GM19467 (cell line): ENCODE measurements around the gene ICAM2.
"Not testable (repeated sequence)": the region's sequence is repeated elsewhere in the genome, so short reads cannot be mapped to it uniquely, and the experiment has no call there.

ENCODE experiments used
- ATAC-seq: cut with Tn5 transposase; IDR thresholded peaks from one replicate; pipeline ENCODE4 v1.9.1; 2021; ENCODE audit warnings: mild to moderate bottlenecking, moderate library complexity; ENCODE audit not compliant: unreplicated experiment

The ICAM2 gene

DNA sequence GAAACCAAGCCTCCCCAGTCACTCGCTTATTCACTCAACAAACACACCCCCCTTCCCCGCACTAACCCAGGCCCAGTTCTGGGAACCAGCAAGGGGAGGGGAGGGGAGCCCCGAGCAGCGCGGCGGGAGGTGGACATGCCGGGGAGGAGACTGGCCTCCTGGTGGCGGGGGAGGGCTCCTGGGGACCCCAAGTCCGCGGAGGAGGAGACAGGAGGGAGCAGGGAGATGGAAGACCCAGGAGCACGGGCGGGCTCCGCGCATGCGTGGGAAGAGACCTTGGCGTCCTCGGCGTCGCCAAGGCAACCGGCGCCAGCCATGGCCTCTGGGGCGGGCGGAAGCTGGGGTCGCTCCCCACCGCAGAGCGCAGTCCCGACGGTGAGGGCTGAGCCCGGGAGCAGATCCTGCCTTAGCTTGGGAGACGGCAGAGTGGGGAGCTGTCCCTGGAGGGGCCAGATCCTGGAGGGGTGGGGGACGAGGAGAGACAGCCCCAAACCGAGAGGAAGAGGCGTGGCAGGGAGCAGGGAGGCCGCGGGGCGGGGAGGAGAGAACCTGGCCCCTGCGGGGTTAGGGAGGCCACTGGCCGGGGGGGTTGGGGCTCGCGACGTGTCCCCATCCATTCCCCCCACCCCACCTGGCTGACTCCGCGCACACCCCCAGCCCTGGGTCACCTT, 22.2 kb downstream of the ICAM2 start, which contains the start of gene PRR29:
PRR29 (plus strand) TSS at position 302 of the 671 bp plus-strand sequence; CDS start at position 316, 14 bp downstream.
- no peak for ATAC-seq

DNA sequence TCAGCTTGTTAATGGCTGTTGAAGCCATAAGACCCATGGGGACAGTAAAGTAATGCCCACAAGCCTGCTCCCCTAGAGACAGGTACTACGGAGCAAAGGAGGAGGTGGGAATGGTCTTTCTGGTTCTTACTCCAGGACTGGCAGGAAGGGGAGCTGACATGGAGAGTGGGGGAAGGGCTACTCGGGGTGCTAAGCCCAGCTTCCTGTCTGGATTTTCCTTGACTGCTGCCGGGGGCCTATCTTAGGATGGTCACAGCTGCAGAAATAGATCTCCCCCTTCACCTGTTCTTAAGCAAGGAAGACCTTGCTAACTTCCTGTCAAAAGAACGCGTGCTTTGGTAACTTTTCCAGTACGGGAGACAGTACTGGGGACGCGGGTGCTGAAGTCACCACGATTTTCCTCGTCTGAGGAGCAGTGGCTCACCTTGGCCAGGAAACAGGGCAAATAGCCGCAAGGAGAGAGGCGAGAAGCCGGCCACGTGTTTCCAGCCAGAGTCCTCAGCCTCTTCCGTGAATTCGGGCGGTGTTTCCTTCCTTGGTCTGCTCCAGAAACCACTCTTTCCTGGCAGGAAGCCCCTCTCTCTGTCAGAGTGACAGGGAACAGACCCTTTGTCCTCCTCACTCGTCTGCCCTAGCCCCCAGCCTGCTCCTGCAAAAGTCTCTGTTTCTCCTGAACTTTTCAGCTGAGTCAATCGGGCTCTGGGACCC, 22.9 kb downstream of the ICAM2 start:
- no peak for ATAC-seq

DNA sequence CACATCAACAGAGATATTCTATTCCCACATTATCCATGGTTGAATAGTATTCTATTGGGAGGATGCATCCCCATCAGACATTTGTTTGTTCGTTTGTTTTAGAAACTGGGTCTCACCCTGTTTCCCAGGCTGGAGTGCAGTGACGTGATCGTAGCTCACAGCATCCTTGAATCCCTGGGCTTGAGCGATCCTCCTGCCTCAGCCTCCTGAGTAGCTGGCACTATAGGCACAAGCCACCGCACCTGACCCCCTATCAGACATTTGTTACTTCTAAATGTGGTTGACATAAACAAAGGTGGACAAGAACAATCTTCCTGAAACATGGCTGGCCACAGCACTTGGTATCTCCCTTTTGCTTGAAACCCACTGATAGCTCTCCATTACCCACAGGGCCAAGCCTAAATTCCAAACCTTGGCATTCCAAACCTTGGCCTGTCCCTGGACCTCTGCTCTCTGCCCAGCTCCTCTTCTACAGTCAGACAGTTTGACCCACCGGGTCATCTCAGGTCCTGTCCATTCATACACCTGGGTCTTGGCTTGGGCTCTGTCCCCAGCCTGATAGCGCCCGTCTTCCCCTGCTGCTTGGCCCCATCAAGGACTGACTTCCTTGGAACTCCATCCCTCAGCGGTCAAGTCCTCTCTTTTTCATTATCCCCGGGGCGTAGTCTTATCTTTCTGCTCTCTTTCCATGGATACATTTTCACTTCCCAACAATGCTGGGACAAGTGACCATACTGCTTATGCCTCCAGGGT, 23.8 kb downstream of the ICAM2 start:
- no peak for ATAC-seq

DNA sequence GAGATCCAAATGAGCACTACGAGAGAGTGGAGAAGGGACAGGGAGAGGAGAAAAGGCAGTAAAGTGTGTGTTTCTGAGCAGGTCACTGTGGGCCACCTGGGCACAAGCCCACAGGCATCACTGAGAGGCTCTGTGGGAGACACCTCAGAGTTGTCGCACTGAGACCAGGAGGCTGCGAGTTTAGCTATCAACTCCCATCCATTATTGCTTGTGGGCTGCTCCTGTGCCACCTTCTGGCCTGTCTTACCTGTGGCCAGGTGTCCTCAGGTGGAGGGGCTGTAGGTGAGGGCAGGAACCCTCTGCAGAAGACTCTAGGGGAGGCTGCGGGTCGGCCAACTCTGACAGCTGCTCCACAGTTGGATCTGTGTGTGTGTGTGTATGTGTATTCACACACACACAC, 24.8 kb downstream of the ICAM2 start:
- no peak for ATAC-seq

DNA sequence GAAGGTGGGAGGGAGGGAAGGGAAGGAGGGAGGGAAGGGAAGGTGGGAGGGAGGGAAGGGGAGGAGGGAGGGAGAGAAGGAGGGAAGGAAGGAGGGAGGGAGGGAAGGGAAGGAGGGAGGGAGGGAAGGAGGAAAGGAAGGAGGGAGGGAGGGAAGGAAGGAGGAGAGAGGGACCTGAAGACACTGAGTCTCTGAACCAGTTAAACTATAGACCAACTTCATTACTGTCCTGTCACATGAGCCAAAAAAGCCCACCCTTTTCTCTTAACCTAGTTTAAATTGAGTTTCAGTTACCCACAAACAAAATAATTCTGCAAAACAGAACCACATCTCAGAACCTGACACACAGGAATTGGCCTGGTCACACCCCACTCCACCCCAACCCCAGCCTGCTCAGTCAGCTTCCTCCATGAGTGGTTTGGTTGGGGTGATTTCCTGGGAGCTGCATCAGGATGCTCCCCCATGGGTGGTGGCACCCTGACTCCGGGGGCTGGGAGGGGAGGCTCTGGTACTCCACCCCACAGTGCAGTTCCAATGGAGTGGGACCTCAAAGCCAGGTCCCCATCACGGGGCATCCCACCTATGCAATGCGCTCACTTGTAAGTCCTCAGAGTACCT, 27.0 kb downstream of the ICAM2 start:
- ATAC-seq, result no peak

DNA sequence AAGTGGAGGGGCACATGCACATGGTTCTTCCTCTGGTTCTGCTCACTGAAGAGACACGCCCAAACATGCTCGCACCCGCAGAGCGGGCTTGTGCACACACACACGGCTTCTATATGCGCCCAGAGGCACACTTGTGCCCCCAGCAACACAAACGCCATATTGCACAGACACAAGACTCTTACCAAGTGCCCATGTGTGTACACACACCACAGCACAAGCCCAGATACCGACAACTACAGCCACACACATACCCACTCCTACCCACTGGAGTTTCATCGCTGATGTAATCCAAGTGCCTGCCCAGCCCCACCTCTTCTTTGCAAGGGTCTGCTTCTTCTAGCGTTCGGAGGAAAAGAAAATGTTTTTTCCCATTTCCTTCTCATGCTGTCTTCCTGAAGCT, 28.8 kb downstream of the ICAM2 start:
- no peak for ATAC-seq

DNA sequence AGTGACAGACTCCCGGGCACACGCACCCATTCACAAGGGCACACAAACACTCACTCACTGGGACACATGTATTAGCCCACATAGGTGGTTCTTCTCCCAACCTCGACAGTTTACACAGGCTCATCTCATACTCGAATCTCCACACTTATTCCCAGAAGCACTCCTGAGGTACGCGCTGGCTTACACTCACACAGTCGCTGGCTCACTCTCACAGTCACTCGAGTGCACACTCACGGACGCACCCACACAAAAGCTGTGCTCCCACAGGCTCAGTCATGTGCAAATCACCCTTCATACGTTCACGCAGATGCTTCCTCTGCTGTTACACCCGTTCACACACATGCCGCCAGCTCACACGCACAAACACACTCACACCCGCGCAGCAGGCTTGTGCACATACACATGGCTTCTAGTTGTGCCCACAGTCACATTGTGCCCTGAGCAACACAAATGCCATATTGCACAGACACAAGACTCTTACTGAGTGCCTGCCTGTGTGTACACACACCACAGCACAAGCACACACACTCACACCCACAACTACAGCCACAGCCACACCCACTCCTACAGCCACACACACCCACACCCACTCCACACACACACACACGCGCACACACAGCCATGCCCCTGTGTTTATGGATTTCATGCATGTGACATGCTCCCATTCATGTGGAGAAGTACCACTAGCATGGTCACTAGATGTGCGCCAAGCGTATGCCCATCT, 30.6 kb downstream of the ICAM2 start:
- ATAC-seq, result no peak

DNA sequence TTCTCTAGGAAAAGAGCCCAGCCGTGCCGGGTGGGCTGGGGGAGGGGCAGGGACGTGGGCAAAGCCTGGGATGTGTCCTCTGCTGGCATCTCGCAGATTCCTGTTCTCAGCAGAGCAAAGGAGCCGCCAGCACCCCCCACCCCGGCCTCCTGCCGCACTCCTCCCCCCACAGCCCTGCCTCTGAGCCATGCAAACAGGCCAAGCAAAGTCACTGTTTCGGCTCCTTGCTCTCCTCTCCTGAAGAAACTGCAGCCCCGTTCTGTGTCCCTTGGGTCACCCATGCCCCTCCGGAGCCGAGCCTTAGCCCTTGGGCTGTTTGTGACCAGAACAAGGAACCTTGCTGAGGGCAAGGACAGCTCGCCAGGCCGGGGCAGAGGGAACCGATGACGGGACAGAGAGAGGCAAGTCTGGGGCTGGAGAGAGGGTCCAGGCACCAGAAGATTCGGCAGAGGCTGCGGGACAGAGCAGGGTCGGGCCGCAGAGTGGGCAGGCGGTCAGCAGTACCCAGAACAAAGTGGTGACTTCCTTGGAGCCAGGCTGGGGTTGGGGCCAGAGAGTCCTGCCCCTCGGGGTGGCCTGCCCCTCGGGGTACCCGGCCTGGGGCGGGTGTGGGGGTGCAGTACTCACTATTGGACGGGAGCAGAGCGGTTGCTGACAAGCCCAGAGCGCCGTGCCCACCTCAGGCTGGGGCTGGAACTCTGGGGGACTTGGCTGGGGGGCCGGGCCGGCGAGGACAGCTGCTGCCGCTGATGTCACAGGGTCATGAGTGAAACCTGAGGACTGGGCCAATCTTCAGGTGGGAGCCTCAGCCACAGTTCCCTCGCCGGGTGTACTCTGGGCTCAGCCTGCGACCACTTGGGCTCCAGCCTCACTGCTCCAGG, 31.5 kb downstream of the ICAM2 start:
- no peak for ATAC-seq

DNA sequence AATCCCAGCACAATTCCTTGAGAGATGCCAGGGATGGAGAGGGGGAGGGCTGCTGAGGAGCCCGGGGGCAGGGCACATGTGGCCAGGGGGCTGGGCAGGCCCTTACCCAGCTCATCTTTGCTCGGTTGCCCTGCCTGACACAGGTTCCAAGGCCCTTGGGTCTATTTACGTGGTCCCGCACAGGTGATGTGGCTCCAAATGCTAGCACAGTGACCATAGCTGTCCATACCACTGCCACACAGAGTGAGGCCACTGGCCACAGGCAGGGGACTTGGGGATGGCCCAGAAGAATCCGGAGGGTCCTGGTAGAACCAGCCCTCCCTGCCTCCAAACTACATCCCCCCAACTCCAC, 32.3 kb downstream of the ICAM2 start:
- ATAC-seq, result no peak

DNA sequence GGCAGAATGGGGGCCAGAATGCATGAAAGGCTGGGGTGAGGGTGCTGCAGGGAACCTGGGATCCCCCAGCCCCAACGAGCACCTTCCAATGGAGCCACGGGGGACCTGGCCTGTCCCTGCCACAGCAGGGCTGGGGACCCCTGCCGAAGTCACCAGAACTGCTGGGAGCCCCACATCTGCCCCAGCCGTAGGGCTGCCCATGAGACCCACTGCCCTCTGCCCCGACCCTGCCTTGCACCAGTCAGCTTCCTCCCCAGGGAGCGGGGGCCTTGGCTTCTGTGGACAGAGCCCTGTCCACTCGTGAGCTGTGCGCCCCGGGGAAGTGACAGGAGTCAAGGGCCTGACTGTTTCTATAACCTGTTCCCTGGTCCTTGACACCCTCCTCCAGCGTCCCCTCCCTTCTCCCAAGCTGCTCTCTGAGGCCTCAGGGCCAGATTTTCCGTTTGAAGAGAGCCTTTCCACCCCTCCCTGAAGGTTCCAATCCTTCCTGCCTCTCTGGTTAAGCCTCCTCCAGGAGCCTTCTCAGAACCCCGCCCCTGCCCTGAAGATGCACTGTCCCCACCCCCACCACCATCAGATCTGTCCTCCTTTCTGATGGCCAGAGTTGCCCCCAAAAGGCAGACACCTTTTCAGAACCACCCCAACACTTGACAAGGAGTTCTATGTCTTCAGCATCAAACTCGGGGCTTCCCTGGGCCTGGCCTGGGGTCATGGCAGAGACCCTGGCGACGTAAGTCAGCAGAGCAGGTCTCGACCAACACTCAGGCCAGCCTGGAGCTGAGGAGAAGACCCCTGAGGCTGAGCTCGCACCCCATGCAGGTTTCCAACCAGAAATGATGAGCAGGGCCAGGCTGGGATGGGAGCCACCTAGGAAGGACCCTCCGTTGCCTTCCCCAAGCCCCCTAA, 33.0 kb downstream of the ICAM2 start:
- no peak for ATAC-seq

DNA sequence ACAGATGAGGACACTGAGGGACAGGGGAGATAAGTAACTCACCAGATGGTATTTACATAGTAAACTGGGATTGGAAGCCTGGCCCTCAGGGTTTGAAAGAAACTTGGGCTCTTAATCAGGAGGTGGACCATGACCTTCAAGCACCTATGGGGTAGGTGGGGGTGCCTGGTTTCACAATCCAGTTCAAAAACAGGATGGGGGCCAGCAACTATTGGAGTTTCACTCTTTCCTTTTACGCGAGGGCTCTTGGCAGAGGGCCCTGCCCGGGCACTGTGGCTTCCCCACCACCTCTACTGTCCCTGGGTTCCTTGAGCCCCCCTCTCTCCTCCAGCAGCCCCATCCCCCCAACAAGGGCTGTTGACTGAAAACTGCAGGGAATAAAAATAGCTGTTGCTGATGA, 33.6 kb downstream of the ICAM2 start:
- no peak for ATAC-seq

DNA sequence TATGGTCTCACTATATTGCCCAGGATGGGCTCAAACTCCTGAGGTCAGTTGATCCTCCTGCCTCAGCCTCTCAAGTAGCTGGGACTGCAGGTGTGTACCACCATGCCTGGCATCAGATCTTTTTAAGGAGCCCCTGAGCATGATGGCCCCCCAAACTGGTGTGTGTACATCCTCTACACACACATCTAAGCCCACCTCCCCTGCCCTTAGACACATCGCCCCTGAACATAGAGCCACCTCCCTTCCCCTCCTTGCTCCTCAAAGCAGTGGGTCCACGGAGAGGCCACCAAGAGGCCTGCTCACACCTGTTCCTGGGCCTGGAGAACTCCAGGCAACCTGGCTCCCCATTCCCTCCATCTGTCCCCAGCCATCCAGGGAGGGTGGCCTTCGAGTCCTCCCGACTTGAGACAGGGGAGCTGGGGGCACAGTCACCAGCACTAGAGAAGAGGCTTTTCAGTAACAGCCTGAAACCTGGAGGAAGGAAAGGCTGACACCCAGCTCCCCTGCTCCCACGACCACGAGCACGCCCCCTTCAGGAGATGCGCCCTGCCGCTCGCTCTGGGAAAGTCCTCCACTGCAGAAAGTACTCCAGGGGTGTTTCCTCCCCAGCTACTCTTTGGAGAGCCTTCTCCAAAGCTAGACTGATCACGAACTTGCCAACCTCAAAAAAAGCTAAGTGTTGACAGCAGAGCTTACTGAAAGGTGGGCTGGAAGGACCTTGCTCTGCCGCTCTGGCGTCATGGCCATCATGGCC, 34.9 kb downstream of the ICAM2 start:
- ATAC-seq, result no peak

DNA sequence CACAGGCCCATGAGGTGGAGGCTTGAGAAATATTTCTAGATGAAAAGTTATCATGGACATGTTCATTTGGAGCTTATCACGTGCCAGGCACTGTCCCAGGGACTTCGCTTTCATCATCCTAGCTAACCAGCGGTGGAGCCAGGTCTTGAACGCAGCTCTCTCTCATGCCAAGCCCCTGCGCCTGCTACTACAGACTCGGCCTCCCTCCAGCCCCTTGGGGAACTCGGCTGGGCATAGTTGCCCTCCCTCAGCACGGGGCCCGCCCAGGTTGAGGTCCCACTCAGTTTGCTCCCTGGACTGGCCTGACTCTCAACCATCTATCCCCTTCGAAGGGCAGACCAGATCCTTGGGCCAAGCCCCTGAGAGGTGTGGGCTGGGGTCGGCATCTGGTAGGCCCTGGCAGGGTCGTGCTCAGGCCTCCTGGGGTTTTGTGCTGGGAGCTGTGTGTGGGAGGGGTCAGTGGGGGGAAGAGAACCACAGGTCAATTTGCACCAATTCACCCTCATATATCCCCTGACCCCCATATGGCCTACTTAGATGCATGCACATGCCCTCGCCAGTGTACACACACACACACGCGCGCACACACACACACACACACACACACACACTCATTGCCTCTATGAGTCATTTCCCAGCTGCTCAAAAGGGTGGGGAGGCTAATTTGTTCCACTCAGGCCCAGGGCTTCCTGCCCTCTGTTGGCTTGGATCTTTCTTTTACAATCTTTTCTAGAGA, 35.6 kb downstream of the ICAM2 start:
- ATAC-seq, result no peak

DNA sequence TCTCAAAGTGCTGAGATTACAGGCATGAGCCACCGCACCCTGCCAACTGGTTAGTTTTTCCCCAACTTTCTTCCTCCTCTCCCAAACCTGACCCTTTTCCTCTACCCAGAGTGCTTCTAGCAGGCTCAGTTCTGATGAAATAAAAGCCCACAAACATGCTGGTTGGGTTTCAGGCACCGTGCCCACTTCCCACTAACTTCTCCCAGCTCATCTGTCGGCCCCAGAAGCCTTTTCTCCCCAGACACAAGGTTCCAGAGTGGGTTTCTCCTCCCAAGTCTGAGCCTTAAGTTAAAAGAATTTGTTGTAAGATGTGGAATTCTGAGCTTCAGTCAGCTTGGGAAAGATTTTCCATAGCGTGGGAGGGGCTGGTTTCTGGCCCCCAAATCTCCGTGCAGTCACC, 36.2 kb downstream of the ICAM2 start:
- no peak for ATAC-seq

DNA sequence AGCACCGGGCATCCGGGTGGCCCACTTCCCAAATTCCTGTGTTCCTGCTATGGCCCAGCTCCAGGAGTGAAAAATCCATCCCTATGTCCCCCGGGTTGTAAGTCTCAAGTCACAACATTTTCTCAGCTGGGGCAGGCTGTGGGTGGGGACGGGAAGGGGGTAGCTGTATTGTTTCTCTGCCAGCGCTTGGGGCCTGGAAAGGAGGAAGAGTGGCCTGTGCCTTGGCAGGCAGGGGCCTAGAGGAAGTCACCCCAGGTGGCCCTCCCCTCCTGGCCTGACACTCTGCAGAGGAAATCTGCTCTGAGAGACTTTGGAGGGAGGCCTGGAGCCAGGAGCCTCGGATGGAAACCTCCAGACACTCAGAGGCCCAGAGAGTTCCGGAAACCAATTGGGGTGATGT, 37.1 kb downstream of the ICAM2 start:
- ATAC-seq, result no peak

DNA sequence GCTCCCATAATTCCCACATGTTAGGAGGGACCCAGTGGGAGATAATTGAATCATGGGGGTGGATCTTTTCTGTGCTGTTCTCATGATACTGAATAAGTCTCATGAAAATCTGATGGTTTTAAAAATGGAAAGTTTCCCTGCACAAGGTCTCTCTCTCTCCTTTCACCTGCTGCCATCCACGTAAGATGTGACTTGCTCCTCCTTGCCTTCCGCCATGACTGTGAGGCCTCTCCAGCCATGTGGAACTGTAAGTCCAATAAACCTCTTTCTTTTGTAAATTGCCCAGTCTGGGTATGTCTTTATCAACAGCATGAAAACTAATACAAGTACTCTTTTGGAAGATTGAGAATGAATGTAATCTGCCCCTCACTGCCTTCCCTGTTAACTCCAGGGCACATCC, 37.8 kb downstream of the ICAM2 start:
- not testable (repeated sequence) for ATAC-seq
